H1 (cell line): Measurements from ENCODE around the gene KCNC2.

Source experiments
- EZH2 ChIP-seq: fragments of 200-600 bp; sonication (generic); IDR thresholded peaks from 2 replicates; pipeline ENCODE4 v1.7.1; 2012; ENCODE audit warnings: low read depth, mild to moderate bottlenecking, moderate library complexity, low read length, inconsistent platforms; ENCODE audit not compliant: severe bottlenecking
- GABPA ChIP-seq: IDR thresholded peaks from 2 replicates; pipeline ENCODE4 v1.6.1; 2011; ENCODE audit warnings: mild to moderate bottlenecking, low read length, moderate library complexity, borderline replicate concordance; ENCODE audit not compliant: insufficient read depth
- JUN ChIP-seq: IDR thresholded peaks from 2 replicates; pipeline ENCODE4 v1.6.1; 2011; ENCODE audit warnings: low read depth, mild to moderate bottlenecking, improper control_type of control experiment, low read length
- MAFK ChIP-seq: IDR thresholded peaks from 2 replicates; pipeline ENCODE4 v1.6.1; 2012; ENCODE audit warnings: low read depth, mild to moderate bottlenecking, improper control_type of control experiment, low read length
- POLR2AphosphoS5 ChIP-seq: IDR thresholded peaks from 2 replicates; pipeline ENCODE4 v1.6.1; 2011; ENCODE audit warnings: low read depth, low read length
- POU5F1 ChIP-seq: IDR thresholded peaks from 2 replicates; pipeline ENCODE4 v1.6.1; 2011; ENCODE audit warnings: low read depth, mild to moderate bottlenecking, low read length, moderate library complexity
- RFX5 ChIP-seq: IDR thresholded peaks from 2 replicates; pipeline ENCODE4 v1.6.1; 2011; ENCODE audit warnings: low read depth, low read length, improper control_type of control experiment, borderline replicate concordance
- SIN3A ChIP-seq, 2 experiments: IDR thresholded peaks in 1 of 2; conservative IDR thresholded peaks in 1 of 2; 2 replicates each; pipeline ENCODE4 v1.6.1; 2011 to 2012; ENCODE audit warnings: low read length in 2 of 2, improper control_type of control experiment in 1 of 2, low read depth in 1 of 2, mild to moderate bottlenecking in 1 of 2
- SIRT6 ChIP-seq: IDR thresholded peaks from one replicate; pipeline ENCODE4 v1.7.1; 2012; ENCODE audit warnings: low read length, inconsistent platforms
- TAF1 ChIP-seq: IDR thresholded peaks from 2 replicates; pipeline ENCODE4 v1.6.1; 2011; ENCODE audit warnings: mild to moderate bottlenecking, low read depth, low read length
- ZNF274 ChIP-seq: IDR thresholded peaks from 2 replicates; pipeline ENCODE4 v1.7.0; 2012; ENCODE audit warnings: low read length, borderline replicate concordance; ENCODE audit errors: extremely low read depth
- TF ChIP-seq, protein P1 (sequence below), 3 experiments: IDR thresholded peaks; 1 replicate in 2 of 3; 2 replicates in 1 of 3; pipeline versions ENCODE4 v1.5.1 to v1.6.1; 2011; ENCODE audit warnings: low read length in 3 of 3, mild to moderate bottlenecking in 3 of 3, inconsistent platforms in 2 of 3, low read depth in 1 of 3, moderate library complexity in 1 of 3; ENCODE audit not compliant: insufficient read depth in 1 of 3; ENCODE audit errors: control extremely low read depth in 1 of 3

DNA sequence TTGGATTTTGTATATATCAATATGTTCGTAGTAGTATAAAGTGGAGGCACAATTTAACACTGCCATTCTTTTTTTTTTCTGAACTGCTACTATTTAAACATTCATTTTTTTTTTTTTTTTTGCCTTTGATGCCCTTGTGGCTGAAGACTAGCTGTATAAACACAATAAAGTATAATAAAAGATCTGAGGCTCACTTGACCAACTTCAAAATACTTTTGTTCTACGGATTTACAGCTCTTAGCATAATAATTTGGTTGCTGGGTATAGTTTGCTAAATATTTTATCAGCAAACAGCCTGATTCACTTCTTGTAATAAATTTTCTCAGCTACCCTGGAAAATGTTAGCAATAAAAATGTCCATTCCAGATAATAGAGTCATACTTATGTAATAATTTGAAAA lies 128.3 kb downstream of the KCNC2 start:
- TF ChIP-seq, protein P1, sequence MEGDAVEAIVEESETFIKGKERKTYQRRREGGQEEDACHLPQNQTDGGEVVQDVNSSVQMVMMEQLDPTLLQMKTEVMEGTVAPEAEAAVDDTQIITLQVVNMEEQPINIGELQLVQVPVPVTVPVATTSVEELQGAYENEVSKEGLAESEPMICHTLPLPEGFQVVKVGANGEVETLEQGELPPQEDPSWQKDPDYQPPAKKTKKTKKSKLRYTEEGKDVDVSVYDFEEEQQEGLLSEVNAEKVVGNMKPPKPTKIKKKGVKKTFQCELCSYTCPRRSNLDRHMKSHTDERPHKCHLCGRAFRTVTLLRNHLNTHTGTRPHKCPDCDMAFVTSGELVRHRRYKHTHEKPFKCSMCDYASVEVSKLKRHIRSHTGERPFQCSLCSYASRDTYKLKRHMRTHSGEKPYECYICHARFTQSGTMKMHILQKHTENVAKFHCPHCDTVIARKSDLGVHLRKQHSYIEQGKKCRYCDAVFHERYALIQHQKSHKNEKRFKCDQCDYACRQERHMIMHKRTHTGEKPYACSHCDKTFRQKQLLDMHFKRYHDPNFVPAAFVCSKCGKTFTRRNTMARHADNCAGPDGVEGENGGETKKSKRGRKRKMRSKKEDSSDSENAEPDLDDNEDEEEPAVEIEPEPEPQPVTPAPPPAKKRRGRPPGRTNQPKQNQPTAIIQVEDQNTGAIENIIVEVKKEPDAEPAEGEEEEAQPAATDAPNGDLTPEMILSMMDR (IDR thresholded peaks at IDR 0.05; ENCODE audit: control extremely low read depth in 1 of 3, insufficient read depth in 1 of 3, low read depth in 1 of 3, low read length in 3 of 3) = no peak
- TF ChIP-seq SIRT6 = no peak
- TF ChIP-seq SIN3A (conservative IDR thresholded peaks at IDR 0.05 in 1 of 2, IDR thresholded peaks at IDR 0.05 in 1 of 2; ENCODE audit: low read depth in 1 of 2, low read length in 2 of 2) = no peak
- TF ChIP-seq POLR2AphosphoS5 = no peak
- no peak for TF ChIP-seq TAF1
- TF ChIP-seq EZH2 = no peak
- no peak for TF ChIP-seq POU5F1
- TF ChIP-seq MAFK = no peak
- TF ChIP-seq GABPA = no peak
- no peak for TF ChIP-seq ZNF274
- no peak for TF ChIP-seq RFX5
- no peak for TF ChIP-seq JUN
